Measurements from ENCODE around the gene GRIK5. TPM values are rescaled to one million over a fixed set of nuclear protein-coding genes. Genes with fewer than 3 reads are reported as not detected.
A peak's percentile ranks its signal among the peaks of the same experiment; 100 is the strongest.
"Not testable (repeated sequence)": the region's sequence is repeated elsewhere in the genome, so short reads cannot be mapped to it uniquely, and the experiment has no call there.

GRIK5 gene
- total RNA-seq, 1 donor from 2014 or later, result 5.1 TPM

DNA sequence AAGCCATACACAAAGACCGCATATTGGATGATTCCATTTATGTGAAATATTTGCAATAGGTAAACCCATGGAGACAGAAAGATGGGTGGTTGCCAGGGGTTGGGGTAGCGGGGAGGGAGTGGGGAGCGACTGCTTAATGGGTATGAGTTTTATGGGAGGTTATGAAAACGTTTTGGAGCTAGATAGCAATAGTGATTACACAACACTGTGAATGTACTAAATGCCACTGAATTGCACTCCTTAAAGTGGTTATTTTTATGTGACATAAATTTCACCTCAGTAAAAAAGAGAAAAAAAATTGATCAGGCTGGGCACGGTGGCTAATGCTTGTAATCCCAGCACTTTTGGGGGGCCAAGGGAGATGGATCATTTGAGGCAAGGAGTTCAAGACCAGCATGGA, 36.6 kb downstream of the GRIK5 start:
- ATAC-seq (no peak), DNase-seq (ENCODE audit: missing footprints) (no peak)
- intact Hi-C loops (cut with DNase I), result loop anchor here (5.0 kb wide), 1 partner anchor 36 kb away; no protein-coding TSS in a partner anchor

DNA sequence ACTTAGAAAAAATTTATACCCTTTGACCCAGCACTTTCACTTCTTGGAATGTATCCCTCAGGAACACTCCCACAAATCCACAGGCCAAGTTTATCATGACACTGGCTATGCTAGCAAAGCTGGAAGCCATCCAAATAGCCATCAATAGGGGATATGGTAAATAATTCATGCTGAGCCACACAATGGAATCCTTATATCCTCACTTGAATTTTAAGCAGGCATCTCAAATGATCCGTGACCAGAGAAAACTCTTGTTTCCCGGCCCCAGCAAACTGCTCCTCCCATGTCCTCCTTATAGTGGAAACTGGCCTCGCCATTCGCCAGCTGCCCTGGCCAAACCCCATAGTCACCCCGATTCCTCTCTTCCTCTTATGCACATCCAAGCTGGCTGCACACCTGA, 37.6 kb downstream of the GRIK5 start:
- ATAC-seq (no peak), DNase-seq (ENCODE audit: missing footprints) (no peak)
- intact Hi-C loops (cut with DNase I), result loop anchor here (5.0 kb wide), 1 partner anchor 35 kb away; no protein-coding TSS in a partner anchor

DNA sequence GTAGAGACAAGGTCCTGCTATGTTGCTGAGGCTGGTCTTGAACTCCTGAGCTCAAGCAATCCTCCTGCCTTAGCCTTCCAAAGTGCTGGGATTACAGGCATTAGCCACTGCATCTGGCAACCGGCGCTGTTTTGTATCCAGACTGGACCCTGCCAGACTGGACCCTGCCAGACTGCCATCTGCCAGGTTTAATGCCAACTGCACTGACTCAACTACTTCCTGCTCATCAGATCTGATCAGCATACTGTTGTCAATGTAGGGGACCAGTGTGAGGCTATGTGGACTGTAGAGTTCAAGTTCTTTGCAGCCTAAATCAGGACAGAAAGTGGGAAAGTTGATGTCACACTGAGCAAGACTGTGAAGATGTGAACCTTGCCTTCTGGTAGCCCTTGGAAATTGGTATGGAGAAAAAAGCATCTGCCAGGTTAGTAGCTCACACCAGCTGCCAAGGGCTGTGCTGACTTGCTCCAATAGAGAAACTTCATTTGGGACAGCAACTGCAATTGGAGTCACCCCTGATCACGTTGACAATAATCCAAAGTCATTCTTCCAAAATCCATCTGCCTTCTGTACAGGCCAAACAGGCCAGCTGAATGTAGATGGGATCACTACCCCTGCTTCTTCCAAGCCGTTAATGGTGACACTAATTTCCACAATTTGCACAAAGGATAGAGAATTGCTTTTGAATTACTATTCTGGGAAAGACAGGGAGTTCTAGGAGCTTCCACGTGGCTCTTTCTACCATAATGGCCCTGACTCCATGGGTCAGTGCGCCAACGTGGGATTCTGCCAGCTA, 39.2 kb downstream of the GRIK5 start:
- intact Hi-C loops (cut with DNase I), result loop anchor here (5.0 kb wide), 1 partner anchor 34 kb away; no protein-coding TSS in a partner anchor
- ATAC-seq, result no peak
- DNase-seq (ENCODE audit: missing footprints), result no peak

DNA sequence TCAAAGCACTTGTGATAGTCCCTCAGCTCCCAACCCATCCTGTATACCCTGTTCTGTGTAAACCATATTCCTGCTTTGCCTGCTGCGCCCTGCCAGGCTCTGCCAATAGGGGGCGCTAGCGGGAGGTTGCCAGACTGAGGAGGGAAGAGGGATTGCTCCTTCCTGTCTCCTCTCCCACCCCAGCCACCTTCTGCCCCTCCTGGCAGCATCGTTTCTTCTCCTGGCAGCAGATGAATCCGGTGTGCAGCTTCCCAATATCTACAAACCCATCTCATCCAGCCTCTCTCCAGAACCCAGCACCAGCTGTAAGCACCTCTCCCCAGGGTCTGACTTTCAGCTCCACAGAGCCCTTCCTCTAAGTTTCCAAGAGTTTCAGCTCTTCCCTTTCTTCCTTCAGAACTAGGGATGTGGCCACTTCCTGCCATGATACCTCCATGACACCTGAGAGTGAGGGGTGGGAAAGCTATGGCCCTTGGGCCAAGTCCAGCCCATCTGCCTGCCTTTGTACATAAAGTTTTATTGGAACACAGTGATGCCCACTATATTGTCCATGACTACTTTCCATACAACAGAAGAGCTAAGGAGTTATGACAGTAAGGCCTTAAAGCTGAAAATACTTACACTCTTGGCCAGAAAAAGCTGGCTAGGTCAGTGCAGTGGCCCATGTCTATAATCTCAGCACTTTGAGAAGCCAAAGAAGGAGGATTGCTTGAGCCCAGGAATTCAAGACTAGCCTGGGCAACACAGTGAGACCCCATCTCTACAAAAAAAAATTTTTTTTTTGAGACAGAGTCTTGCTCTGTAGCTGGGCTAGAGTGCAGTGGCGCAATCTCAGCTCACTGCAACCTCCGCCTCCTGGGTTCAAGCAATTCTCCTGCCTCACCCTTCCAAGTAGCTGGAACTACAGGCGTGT, 41.4 kb downstream of the GRIK5 start:
- intact Hi-C loops (cut with DNase I), result no loop called here
- ATAC-seq (no peak), DNase-seq (ENCODE audit: missing footprints) (no peak)

DNA sequence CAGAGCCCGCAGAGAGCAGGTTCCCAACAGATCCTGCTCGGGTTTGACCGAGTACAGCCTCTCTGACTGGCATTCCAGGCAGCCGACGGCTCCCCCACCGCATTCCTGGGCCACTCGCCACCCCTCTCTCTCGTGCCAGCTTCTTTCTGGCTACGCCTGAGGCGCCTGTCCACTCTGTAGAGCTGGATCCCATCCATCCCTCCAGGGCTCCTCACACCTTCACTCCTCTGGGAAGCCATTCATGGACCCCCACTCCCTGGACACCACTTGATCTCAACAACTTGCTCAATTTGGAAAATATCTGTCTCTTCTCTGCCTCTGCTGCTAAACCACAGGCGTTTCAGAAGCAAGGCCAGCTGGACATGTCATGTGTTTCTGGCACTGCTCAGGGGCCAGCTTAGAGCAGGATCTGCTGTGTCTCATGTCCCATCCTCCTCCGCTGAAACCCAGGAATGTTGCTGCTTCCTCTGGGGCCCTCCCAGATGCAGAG, 45.3 kb downstream of the GRIK5 start:
- intact Hi-C loops (cut with DNase I), result loop anchor here (2.0 kb wide), 1 partner anchor 14 kb away; no protein-coding TSS in a partner anchor
- peak; percentile 78 for DNase-seq (ENCODE audit: missing footprints)
- ATAC-seq, result peak; percentile 88

DNA sequence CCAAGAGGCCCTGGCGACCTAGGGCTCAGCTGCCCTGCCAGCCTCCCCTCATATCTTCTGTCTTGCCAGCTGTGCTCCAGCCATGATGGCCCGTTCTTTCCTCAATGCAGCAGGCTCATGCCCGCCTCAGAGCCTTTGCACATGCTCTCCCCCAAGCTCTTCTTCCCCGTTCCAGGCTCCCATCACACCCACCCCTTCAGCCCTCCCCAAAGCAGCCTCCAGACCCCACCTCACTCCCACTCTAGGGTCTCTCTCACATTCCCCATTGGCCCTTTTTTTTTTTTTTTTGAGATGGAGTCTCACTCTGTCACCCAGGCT, 46.1 kb downstream of the GRIK5 start:
- no peak for ATAC-seq
- DNase-seq (ENCODE audit: missing footprints), result no peak
- intact Hi-C loops (cut with DNase I), result loop anchor here (2.0 kb wide), 1 partner anchor 15 kb away; no protein-coding TSS in a partner anchor

DNA sequence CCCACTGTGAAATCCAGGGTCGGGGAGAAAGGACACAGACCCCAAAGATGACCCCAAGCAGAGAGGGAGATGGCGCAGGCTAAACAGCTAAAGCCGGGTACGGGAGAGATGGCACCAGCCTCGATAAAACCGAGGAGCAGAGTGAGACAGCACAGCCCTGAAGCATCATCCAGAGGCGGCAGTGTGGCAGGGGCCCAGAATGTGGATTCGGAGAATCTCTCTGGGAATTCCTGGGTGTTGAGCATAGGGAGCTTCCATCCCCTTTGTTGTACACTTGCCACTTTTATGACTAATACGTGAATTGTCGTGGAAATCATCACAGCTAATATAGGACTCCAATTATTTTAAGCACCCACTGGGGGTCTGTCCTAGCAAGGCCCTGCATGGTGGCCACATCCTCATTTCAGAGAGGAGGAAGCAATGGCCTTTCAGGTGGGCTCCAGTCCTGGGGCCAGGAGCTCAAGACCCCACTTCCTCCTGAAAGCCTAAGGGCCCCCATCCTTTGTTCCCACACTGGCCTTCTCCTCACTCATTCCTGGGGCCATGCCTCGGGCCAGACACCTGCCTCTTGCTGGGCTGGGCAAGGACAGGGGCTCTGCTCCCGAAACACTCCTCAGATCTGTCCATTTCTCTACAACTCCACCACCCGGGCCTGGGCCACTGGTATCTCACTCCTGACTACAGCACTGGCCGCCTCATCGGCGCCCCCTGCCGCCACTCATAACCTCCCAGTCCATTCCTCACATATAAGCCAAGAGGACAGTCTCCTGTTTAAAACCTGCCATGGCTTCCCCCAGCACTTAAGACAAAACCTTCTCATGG, 46.7 kb downstream of the GRIK5 start:
- DNase-seq (ENCODE audit: missing footprints) (no peak), ATAC-seq (no peak)
- intact Hi-C loops (cut with DNase I), result no loop called here

DNA sequence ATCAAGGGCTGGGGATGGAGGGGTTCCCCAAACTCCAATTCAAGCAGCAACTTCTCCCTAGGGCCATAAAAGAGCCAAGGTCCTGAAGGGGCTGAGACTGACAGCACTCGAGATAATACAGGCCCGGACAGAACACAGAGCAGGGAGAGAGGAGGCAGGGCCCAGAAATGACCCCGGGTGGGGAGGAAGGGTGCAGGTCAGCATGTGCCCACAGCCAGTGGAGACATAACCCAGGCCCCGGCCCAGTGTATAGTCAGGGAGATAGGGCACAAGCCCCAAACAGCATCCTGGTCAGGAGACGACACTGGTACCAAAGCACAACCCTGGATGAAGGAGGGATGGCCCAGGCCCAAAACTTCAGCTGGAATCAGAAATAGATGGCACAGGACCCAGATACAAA, 47.4 kb downstream of the GRIK5 start:
- intact Hi-C loops (cut with DNase I), result no loop called here
- DNase-seq (ENCODE audit: missing footprints), result no peak
- no peak for ATAC-seq

DNA sequence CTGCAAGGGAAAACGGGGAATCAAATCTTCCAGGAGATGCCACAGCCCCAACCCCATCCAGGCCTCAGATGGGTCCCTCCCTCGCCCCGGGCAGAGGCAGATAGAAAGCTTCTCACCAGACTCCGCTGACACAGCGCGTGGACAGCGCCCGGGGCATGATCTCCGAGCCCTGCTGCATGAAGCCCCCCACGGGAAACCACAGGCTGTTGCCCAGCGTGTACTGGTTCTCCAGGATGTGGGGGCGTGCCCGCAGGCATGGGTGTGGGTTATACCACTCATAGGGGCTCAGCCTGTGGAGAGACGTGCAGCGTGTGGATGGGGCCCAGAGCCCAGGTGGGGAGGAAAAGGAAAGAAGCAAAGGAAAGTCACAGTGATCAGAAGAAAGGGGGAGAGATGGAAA, 48.8 kb downstream of the GRIK5 start:
- intact Hi-C loops (cut with DNase I), result no loop called here
- ATAC-seq (no peak), DNase-seq (ENCODE audit: missing footprints) (no peak)

DNA sequence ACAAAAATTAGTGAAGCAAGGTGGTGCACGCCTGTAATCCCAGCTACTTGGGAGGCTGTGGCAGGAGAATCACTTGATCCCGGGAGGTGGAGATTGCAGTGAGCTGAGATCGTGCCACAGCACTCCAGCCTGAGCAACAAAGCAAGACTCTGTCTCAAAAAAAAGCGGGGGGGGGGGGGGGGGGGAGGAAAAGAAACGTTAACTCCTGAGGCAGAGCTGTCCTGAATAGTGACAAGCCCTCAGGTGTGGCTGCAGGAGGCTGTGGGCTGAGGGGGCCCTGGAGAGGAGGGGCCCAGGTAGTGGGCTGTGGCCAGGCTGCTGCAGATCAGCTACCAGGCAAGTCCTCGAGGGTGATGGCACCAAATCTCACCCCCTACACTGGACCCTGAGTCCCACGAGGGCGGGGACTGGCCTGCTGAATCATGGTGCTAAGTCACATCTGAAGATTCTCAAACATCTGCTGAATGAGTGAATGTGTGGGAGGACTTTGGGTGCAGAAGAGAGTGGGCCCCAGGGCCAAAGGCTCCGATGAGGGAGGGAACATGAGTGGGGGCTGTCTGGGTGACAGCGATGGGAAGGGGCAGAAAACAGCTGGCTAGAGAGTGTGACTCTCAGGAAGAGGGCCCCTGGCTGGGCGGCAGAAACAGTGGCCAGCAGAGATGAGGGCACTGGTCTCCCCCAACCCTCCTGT, 51.4 kb downstream of the GRIK5 start:
- ATAC-seq, result no peak
- no peak for DNase-seq (ENCODE audit: missing footprints)
- intact Hi-C loops (cut with DNase I), result no loop called here

DNA sequence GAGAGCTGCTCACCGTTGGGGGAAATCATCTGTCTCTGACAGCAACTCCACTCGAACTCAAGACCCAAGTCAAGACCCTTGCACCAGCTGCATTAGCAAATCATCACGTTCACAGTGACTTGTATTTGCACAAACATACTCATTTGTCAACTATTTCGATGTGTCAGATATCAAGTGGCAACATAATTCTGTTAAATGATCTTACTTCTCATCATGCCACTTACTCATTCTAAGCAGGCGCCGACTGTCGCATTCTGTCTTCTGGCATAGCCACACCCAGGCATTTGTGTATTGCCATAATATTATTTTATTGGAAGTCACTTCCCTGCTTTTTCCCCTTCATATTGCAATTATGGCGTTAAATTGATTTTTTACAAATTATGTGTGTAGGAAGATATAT, 53.0 kb downstream of the GRIK5 start:
- intact Hi-C loops (cut with DNase I), result no loop called here
- ATAC-seq, result no peak
- DNase-seq (ENCODE audit: missing footprints), result no peak

DNA sequence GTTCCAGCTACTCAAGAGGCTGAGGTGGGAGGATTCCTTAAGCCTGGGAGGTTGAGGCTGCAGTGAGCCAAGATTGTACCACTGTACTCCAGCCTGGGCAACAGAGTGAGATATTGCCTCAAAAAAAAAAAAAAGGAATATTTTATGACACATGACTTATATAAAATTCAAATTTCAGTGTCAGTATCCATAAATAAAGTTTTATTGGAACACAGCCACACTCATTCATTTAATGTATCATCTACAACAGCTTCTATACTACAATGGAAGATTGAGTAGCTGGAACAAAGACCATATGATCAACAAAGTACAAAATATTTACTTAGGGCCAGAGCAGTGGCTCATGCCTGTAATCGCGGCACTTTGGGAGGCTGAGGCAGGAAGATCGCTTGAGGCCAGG, 57.3 kb downstream of the GRIK5 start:
- intact Hi-C loops (cut with DNase I); ATAC-seq; DNase-seq (ENCODE audit: missing footprints): not testable (repeated sequence)

DNA sequence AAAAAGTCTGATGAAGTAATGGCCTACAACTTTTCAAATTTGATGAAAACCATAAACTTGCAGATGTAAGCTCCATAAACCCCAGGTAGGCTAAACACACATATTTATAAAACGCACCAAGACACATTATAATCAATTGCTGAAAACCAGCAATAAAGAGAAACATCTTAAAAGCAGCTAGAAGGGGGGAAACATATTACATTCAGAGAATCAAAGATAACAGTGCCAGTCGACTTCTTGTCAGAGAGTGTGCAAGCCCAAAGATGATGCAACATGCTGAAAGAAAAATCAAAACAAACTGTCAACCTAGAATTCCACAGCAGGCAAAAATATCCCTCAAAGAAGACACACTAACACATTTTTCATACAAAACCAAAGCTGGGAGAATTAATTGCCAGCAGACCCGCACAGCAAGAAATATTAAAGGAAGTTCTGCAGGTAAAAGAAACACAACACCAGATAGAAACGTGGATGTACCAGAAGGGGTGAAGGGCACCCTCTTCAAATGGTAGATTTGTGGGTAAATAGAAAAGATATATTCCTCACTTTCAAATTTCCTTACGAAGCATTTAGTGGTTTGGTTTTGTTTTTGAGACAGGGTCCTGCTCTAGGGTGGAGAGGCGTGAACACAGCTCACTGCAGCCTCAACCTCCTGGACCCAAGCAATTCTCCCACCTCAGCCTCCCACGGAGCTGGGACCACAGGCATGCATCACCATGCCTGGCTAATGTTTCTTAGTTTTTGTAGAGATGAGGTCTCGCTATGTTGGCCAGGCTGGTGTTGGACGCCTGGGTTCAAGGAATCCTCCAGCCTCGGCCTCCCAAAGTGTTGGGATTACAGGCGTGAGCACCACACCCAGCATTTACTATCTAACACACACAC, 59.5 kb downstream of the GRIK5 start:
- ATAC-seq (no peak), DNase-seq (ENCODE audit: missing footprints) (no peak)
- intact Hi-C loops (cut with DNase I), result no loop called here

DNA sequence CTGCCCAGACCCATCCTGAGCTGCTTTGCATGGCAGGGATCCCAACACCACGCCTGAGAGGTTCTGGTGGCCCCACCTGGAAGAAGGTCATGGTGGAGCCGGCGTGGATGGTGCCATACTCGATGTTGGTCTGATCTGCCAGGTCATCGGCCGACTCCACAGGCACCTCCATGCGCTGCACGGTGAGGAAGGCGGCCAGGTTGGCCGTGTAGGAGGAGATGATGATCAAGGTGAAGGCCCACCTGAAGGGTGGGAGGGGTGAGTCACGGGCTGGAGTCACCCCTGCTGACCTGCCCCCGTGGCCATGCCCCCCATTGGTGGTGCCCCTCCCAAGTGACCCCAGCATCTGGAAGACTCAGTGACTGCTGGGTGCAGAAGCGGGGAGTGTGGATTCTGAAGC, 63.4 kb downstream of the GRIK5 start:
- DNase-seq (ENCODE audit: missing footprints) (no peak), ATAC-seq (no peak)
- intact Hi-C loops (cut with DNase I), result no loop called here

DNA sequence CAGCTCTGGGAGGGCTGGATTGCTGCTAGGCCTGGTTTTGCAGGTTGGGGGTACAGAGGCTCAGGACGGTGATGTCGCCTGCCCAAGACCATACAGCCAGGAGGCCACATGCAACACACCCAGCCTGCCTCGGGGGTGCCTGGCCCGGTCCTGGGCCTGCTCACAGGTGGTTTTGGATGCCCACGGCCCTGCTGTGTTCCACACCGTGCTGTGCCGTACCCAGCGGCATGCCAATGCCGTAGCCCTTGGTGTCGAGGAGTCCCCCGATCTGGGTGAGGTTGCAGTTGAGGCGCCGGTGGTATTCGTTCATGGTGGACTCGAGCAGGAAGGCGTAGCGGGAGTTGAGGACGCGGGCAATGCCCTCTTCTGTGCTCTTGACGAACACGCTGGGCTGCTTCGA, 64.5 kb downstream of the GRIK5 start:
- intact Hi-C loops (cut with DNase I), result no loop called here
- DNase-seq (ENCODE audit: missing footprints) (peak; percentile 42), ATAC-seq (no peak)

DNA sequence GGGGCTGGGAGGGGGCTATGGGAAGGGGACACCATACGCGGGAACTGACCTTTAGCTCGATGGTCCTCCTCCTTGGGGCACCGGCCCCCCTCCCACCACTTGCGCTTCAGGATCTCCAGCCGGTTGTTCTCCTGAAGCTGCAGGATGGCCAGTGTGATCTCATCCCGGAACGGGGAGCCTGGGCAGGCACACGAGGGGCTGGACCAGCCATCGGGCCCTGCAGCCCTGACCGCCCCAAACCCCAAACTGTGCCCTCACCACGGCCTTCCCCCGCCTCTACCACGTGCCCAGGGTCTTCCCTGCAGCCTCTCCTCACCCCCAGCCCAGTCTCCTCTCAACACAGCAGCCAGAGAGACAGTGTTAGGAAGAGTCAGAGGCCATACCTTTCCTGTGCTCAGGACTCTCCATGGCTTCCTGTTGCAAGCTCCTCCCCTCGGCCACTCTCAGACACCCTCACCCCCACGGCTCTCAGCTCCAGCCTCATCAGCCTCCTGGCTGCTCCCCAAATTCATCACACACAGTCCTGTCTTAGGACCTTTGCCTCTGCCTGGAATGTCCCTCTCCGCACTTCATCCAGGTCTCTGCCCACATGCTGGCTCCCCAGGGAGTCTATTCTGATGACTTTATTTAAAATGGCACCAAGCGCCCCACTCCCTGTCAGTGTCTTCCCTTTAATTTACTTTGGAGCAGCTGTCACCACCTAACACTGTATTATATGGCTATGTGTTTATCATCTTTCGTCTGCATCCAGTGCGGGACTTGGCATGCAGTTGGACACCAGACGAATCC, 66.3 kb downstream of the GRIK5 start:
- intact Hi-C loops (cut with DNase I), result no loop called here
- peak; percentile 23 for DNase-seq (ENCODE audit: missing footprints)
- ATAC-seq, result no peak

DNA sequence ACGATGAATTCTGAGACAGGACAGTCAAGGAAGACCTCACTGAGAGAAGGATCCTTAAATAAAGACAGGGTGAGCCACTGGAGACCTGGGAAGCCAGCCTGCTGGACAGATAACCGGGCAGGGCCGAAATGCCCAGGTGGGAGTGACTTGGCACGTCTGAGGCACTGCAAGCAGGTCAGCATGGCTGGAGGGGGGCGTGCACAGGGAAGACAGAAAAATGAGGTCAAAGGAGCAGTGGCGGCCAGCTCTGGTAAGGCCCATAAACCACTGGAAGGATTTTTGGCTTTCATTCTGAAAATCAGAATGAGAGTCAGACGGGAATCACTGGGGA, 70.2 kb downstream of the GRIK5 start:
- DNase-seq (ENCODE audit: missing footprints) (peak; percentile 42), ATAC-seq (no peak)
- intact Hi-C loops (cut with DNase I), result loop anchor here (5.0 kb wide), 2 partner anchors 32 to 92 kb away; no protein-coding TSS in a partner anchor
